Esophagus squamous epithelium (tissue), 4 donors: Measurements from ENCODE around the gene MICAL3.

Source experiments
- CTCF ChIP-seq, 6 experiments: fragments of 450-650 bp in 4 of 6; fragments of 200-600 bp in 2 of 6; sonication (generic) in 2 of 6; IDR thresholded peaks; one replicate each; pipeline ENCODE4 v1.5.1; 2016 to 2019; ENCODE audit warnings: antibody characterized with exemption in 6 of 6, mild to moderate bottlenecking in 4 of 6, moderate library complexity in 4 of 6
- POLR2A ChIP-seq, 4 donors: fragments of 450-650 bp; IDR thresholded peaks; one replicate each; pipeline ENCODE4 v1.6.1; 2017; ENCODE audit warnings: antibody characterized with exemption in 4 of 4, mild to moderate bottlenecking in 4 of 4, moderate library complexity in 3 of 4

GRCh38 chr22:17939579-17939978, 84.8 kb downstream of the MICAL3 start:
- TF ChIP-seq CTCF (IDR thresholded peaks at IDR 0.05) = no peak
- no peak for TF ChIP-seq POLR2A (IDR thresholded peaks at IDR 0.05)
